ENCODE results near the gene SLC5A6.

GRCh38 chr2:27217173-27218121 lies 5.4 kb upstream of the SLC5A6 start, which contains the start of gene CAD:
- peak in 6 of 7 experiments; percentile 20 to 52 (median 36) for TF ChIP-seq CTCF (IDR thresholded peaks at IDR 0.05)
- peak; percentile 14 to 55 (median 42) for TF ChIP-seq POLR2A (IDR thresholded peaks at IDR 0.05)

All from body of pancreas (tissue), 4 donors.